Measurements from ENCODE around the gene MEG3.

MEG3 gene

GRCh38 chr14:100867631-100868315 lies 41.9 kb downstream of the MEG3 start:
- DNase-seq = no peak

- no peak for DNase-seq
Measured at GRCh38 chr14:100868621-100869370, 42.9 kb downstream of the MEG3 start.

GRCh38 chr14:100871234-100872186 lies 45.6 kb downstream of the MEG3 start:
- no peak for DNase-seq

GRCh38 chr14:100872259-100873095 lies 46.6 kb downstream of the MEG3 start:
- no peak for DNase-seq

GRCh38 chr14:100873096-100873482 lies 47.2 kb downstream of the MEG3 start:
- DNase-seq = no peak

- no peak for DNase-seq
Measured at GRCh38 chr14:100874051-100874410, 48.1 kb downstream of the MEG3 start.

GRCh38 chr14:100874411-100875091 lies 48.6 kb downstream of the MEG3 start:
- no peak for DNase-seq

- no peak for DNase-seq
Measured at GRCh38 chr14:100875126-100875525, 49.2 kb downstream of the MEG3 start.

GRCh38 chr14:100875861-100876590 lies 50.1 kb downstream of the MEG3 start:
- no peak for DNase-seq

GRCh38 chr14:100878271-100879146 lies 52.6 kb downstream of the MEG3 start:
- DNase-seq = no peak

GRCh38 chr14:100879194-100879593 lies 53.3 kb downstream of the MEG3 start:
- no peak for DNase-seq

- DNase-seq = no peak
Measured at GRCh38 chr14:100879782-100880181, 53.9 kb downstream of the MEG3 start.

- DNase-seq = no peak
Measured at GRCh38 chr14:100880271-100881101, 54.6 kb downstream of the MEG3 start.

GRCh38 chr14:100881211-100882025 lies 55.5 kb downstream of the MEG3 start:
- DNase-seq = no peak

- no peak for DNase-seq
Measured at GRCh38 chr14:100882026-100882967, 56.4 kb downstream of the MEG3 start.

GRCh38 chr14:100882991-100883788 lies 57.3 kb downstream of the MEG3 start:
- no peak for DNase-seq
